ENCODE results near the gene PILRB.

PILRB gene

GRCh38 chr7:100407285-100408180 lies 49.6 kb downstream of the PILRB start:
- no peak for DNase-seq (ENCODE audit: low read depth)

GRCh38 chr7:100411101-100411500 lies 53.2 kb downstream of the PILRB start:
- no peak for DNase-seq (ENCODE audit: low read depth)

GRCh38 chr7:100413346-100413745 lies 55.4 kb downstream of the PILRB start:
- DNase-seq (ENCODE audit: low read depth), result no peak

- DNase-seq (ENCODE audit: low read depth), result no peak
These were observed 56.0 kb downstream of the PILRB start for GRCh38 chr7:100413889-100414288.

- DNase-seq (ENCODE audit: low read depth), result no peak
These were observed 57.5 kb downstream of the PILRB start for GRCh38 chr7:100415448-100415847.
